Measurements from ENCODE around the gene CAPN9. TPM values are rescaled to one million over a fixed set of nuclear protein-coding genes. Genes with fewer than 3 reads are reported as not detected.
"Not testable (repeated sequence)": the region's sequence is repeated elsewhere in the genome, so short reads cannot be mapped to it uniquely, and the experiment has no call there.

The CAPN9 gene
- total and polyA plus RNA-seq, 2 donors, result 0.19 to 0.46 TPM

GRCh38 chr1:230761443-230762167, 14.4 kb downstream of the CAPN9 start:
- no peaks in the 10 kb centered on the region for H3K36me3 ChIP-seq (ENCODE audit: control insufficient read depth in 2 of 2, insufficient read depth in 2 of 2, low read length in 1 of 2)
- no peak overlapping the region for H3K27ac ChIP-seq (ENCODE audit: low read depth in 1 of 2, low read length in 1 of 2)
- no peak for DNase-seq (ENCODE audit: low read depth in 6 of 9, low spot score in 9 of 9)
- WGBS, result 90% methylated on average over 8 of the region's 8 CpGs
- peaks cover 0 to 6% of the 10 kb centered on the region in 2 donors for H3K27me3 ChIP-seq (ENCODE audit: control insufficient read depth in 2 of 2, insufficient read depth in 1 of 2, low read length in 1 of 2)
- no peaks in the 10 kb centered on the region for H3K4me1 ChIP-seq (ENCODE audit: control insufficient read depth in 2 of 2, insufficient read depth in 2 of 2, low read length in 2 of 2)
- peaks cover 0 to 3% of the 10 kb centered on the region in 2 donors for H3K9me3 ChIP-seq (ENCODE audit: control insufficient read depth in 2 of 2, insufficient read depth in 1 of 2, low read length in 1 of 2)
- no peak overlapping the region for H3K4me3 ChIP-seq (ENCODE audit: low read length in 2 of 2)

DNA sequence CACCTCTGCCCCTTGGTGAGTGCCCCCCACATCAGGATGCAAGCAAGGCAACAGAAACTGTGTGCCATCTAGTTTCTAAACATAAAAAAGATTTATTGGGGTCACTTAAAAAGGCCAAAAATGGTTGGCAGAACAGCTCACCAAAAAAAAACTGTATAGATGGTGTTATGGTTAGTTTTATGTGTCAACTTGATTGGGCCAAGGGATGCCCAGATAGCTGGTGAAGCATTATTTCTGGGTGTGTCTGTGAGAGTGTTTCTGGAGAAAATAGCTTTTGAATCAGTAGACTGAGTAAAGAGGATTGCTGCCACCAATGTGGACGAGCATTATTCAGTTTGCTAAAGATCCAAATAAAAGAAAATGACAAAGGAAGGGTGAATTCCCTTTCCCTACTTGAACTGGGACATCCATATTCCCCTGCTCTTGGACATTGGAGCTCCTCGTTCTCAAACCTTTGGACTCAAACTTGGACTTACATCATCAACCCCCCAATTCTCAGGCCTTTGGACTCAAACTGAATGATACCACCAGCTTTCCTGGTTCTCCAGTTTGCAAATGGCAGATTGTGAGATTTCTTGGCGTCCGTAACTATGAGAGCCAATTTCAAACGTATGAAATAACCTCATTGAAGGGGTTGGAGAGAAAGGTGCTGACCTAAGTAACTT, 16.9 kb downstream of the CAPN9 start:
- H3K9me3 ChIP-seq (ENCODE audit: control insufficient read depth in 2 of 2, insufficient read depth in 1 of 2, low read length in 1 of 2), result peaks cover 0 to 3% of the 10 kb centered on the region in 2 donors

GRCh38 chr1:230766318-230766717, 19.1 kb downstream of the CAPN9 start:
- H3K9me3 ChIP-seq (ENCODE audit: control insufficient read depth in 2 of 2, insufficient read depth in 1 of 2, low read length in 1 of 2), result peaks cover 0 to 6% of the 10 kb centered on the region in 2 donors
- no peaks in the 10 kb centered on the region for H3K4me1 ChIP-seq (ENCODE audit: control insufficient read depth in 2 of 2, insufficient read depth in 2 of 2, low read length in 2 of 2)
- no peak overlapping the region for H3K27ac ChIP-seq (ENCODE audit: low read depth in 1 of 2, low read length in 1 of 2)
- no peak overlapping the region for H3K4me3 ChIP-seq (ENCODE audit: low read length in 2 of 2)
- DNase-seq (ENCODE audit: low read depth in 6 of 9, low spot score in 9 of 9), result no peak
- no peaks in the 10 kb centered on the region for H3K36me3 ChIP-seq (ENCODE audit: control insufficient read depth in 2 of 2, insufficient read depth in 2 of 2, low read length in 1 of 2)
- peaks cover 0 to 2% of the 10 kb centered on the region in 2 donors for H3K27me3 ChIP-seq (ENCODE audit: control insufficient read depth in 2 of 2, insufficient read depth in 1 of 2, low read length in 1 of 2)
- 97% methylated on average over 3 of the region's 3 CpGs for WGBS

More for the DNA sequence above, 16.9 kb downstream of the CAPN9 start:
- Histone ChIP-seq H3K27me3 (ENCODE audit: control insufficient read depth in 2 of 2, insufficient read depth in 1 of 2, low read length in 1 of 2) (peaks cover 0 to 4% of the 10 kb centered on the region in 2 donors), H3K4me3 (ENCODE audit: low read length in 2 of 2) (no peak overlapping the region), H3K36me3 (ENCODE audit: control insufficient read depth in 2 of 2, insufficient read depth in 2 of 2, low read length in 1 of 2) (no peaks in the 10 kb centered on the region), H3K4me1 (ENCODE audit: control insufficient read depth in 2 of 2, insufficient read depth in 2 of 2, low read length in 2 of 2) (no peaks in the 10 kb centered on the region), H3K27ac (ENCODE audit: low read depth in 1 of 2, low read length in 1 of 2) (no peak overlapping the region)
- 95% methylated on average over 5 of the region's 5 CpGs for WGBS
- DNase-seq (ENCODE audit: low read depth in 6 of 9, low spot score in 9 of 9), result no peak

DNA sequence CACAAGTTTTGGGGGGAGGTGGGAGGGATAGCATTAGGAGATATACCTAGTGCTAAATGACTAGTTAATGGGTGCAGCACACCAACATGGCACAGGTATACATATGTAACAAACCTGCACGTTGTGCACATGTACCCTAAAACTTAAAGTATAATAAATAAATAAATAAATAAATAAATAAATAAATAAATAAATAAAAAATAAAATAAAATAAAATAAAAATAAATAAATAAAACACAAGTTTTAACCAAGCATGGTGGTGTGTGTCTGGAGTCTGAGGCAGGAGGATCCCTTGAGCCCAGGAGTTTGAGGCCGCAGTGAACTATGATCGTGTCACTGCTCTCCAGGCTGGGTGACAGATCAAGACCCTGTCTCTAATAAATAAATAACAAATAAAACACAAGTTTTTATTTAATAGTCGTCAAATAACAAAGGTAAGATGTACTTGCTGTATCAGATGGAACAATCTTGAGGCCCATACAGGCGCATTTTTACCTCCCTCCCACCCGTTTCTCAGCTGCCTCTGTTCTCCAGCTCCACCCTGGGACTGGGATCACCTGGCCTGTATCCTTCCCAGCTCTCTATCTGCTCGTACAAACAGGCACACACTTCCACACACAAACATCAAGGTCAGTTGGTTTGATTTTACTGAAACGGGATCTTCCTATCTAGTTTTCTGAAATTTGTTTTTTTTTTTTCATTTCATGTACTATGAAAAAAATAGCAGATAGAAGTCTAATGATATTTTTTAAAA, 20.8 kb downstream of the CAPN9 start:
- not testable (repeated sequence) for H3K9me3 ChIP-seq (ENCODE audit: control insufficient read depth in 2 of 2, insufficient read depth in 1 of 2, low read length in 1 of 2); H3K4me1 ChIP-seq (ENCODE audit: control insufficient read depth in 2 of 2, insufficient read depth in 2 of 2, low read length in 2 of 2); DNase-seq (ENCODE audit: low read depth in 6 of 9, low spot score in 9 of 9); H3K27ac ChIP-seq (ENCODE audit: low read depth in 1 of 2, low read length in 1 of 2); H3K27me3 ChIP-seq (ENCODE audit: control insufficient read depth in 2 of 2, insufficient read depth in 1 of 2, low read length in 1 of 2); H3K36me3 ChIP-seq (ENCODE audit: control insufficient read depth in 2 of 2, insufficient read depth in 2 of 2, low read length in 1 of 2); H3K4me3 ChIP-seq (ENCODE audit: low read length in 2 of 2)
- 88% methylated on average over 8 of the region's 8 CpGs for WGBS

GRCh38 chr1:230768903-230769570, 21.8 kb downstream of the CAPN9 start:
- DNase-seq (ENCODE audit: low read depth in 6 of 9, low spot score in 9 of 9), result no peak
- peaks cover 0 to 3% of the 10 kb centered on the region in 2 donors for H3K9me3 ChIP-seq (ENCODE audit: control insufficient read depth in 2 of 2, insufficient read depth in 1 of 2, low read length in 1 of 2)
- WGBS, result 87% methylated on average over 15 of the region's 15 CpGs
- no peak overlapping the region for H3K4me3 ChIP-seq (ENCODE audit: low read length in 2 of 2)
- no peaks in the 10 kb centered on the region for H3K36me3 ChIP-seq (ENCODE audit: control insufficient read depth in 2 of 2, insufficient read depth in 2 of 2, low read length in 1 of 2)
- no peak overlapping the region for H3K27ac ChIP-seq (ENCODE audit: low read depth in 1 of 2, low read length in 1 of 2)
- H3K4me1 ChIP-seq (ENCODE audit: control insufficient read depth in 2 of 2, insufficient read depth in 2 of 2, low read length in 2 of 2), result no peaks in the 10 kb centered on the region
- H3K27me3 ChIP-seq (ENCODE audit: control insufficient read depth in 2 of 2, insufficient read depth in 1 of 2, low read length in 1 of 2), result peaks cover 0 to 2% of the 10 kb centered on the region in 2 donors

- Histone ChIP-seq H3K27me3 (ENCODE audit: control insufficient read depth in 2 of 2, insufficient read depth in 1 of 2, low read length in 1 of 2) (peaks cover 0 to 2% of the 10 kb centered on the region in 2 donors), H3K4me1 (ENCODE audit: control insufficient read depth in 2 of 2, insufficient read depth in 2 of 2, low read length in 2 of 2) (no peaks in the 10 kb centered on the region), H3K27ac (ENCODE audit: low read depth in 1 of 2, low read length in 1 of 2) (no peak overlapping the region), H3K36me3 (ENCODE audit: control insufficient read depth in 2 of 2, insufficient read depth in 2 of 2, low read length in 1 of 2) (no peaks in the 10 kb centered on the region), H3K9me3 (ENCODE audit: control insufficient read depth in 2 of 2, insufficient read depth in 1 of 2, low read length in 1 of 2) (peaks cover 0 to 3% of the 10 kb centered on the region in 2 donors), H3K4me3 (ENCODE audit: low read length in 2 of 2) (no peak overlapping the region)
- WGBS, result 95% methylated on average over 1 of the region's 1 CpG
- DNase-seq (ENCODE audit: low read depth in 6 of 9, low spot score in 9 of 9), result no peak
Observed at GRCh38 chr1:230770317-230770716, 23.1 kb downstream of the CAPN9 start.

- WGBS, result 92% methylated on average over 13 of the region's 13 CpGs
- no peak for DNase-seq (ENCODE audit: low read depth in 6 of 9, low spot score in 9 of 9)
- Histone ChIP-seq H3K9me3 (ENCODE audit: control insufficient read depth in 2 of 2, insufficient read depth in 1 of 2, low read length in 1 of 2) (peaks cover 0 to 3% of the 10 kb centered on the region in 2 donors), H3K27ac (ENCODE audit: low read depth in 1 of 2, low read length in 1 of 2) (no peak overlapping the region), H3K4me3 (ENCODE audit: low read length in 2 of 2) (no peak overlapping the region), H3K36me3 (ENCODE audit: control insufficient read depth in 2 of 2, insufficient read depth in 2 of 2, low read length in 1 of 2) (no peaks in the 10 kb centered on the region), H3K4me1 (ENCODE audit: control insufficient read depth in 2 of 2, insufficient read depth in 2 of 2, low read length in 2 of 2) (no peaks in the 10 kb centered on the region), H3K27me3 (ENCODE audit: control insufficient read depth in 2 of 2, insufficient read depth in 1 of 2, low read length in 1 of 2) (peaks cover 0 to 2% of the 10 kb centered on the region in 2 donors)
Observed at GRCh38 chr1:230771773-230772354, 24.7 kb downstream of the CAPN9 start.

- DNase-seq (ENCODE audit: low read depth in 6 of 9, low spot score in 9 of 9), result peak in 1 of 9 donors; percentile 3
- Histone ChIP-seq H3K27ac (ENCODE audit: low read depth in 1 of 2, low read length in 1 of 2) (no peak overlapping the region), H3K4me1 (ENCODE audit: control insufficient read depth in 2 of 2, insufficient read depth in 2 of 2, low read length in 2 of 2) (no peaks in the 10 kb centered on the region), H3K27me3 (ENCODE audit: control insufficient read depth in 2 of 2, insufficient read depth in 1 of 2, low read length in 1 of 2) (peaks cover 0 to 2% of the 10 kb centered on the region in 2 donors), H3K4me3 (ENCODE audit: low read length in 2 of 2) (no peak overlapping the region), H3K36me3 (ENCODE audit: control insufficient read depth in 2 of 2, insufficient read depth in 2 of 2, low read length in 1 of 2) (no peaks in the 10 kb centered on the region), H3K9me3 (ENCODE audit: control insufficient read depth in 2 of 2, insufficient read depth in 1 of 2, low read length in 1 of 2) (peaks cover 0 to 3% of the 10 kb centered on the region in 2 donors)
- 79% methylated on average over 14 of the region's 14 CpGs for WGBS
Observed at GRCh38 chr1:230772457-230773395, 25.5 kb downstream of the CAPN9 start.
